ENCODE measurements around the gene RAF1. TPM values are rescaled to one million over a fixed set of nuclear protein-coding genes. Genes with fewer than 3 reads are reported as not detected.

RAF1 gene
- total and polyA plus RNA-seq, 2 of the 13 experiments (the other 11 are each of a cell fraction or from before 2014, with no cell fraction given): 72.2 to 91.4 TPM

GRCh38 chr3:12687948-12688347 is 24.0 kb upstream of the RAF1 start:
- H3K79me2 ChIP-seq (ENCODE audit: insufficient read depth, low read length): no peaks in the 10 kb centered on the region
- no peaks in the 10 kb centered on the region for H4K20me1 ChIP-seq (ENCODE audit: insufficient read depth, low read length)
- peak overlapping the region; percentile 18; the same call in 1 of the 2 replicates for H3K4me2 ChIP-seq (ENCODE audit: low read depth, low read length)
- no peaks in the 10 kb centered on the region; a peak in 1 of 5 replicates for H3K27me3 ChIP-seq (ENCODE audit: control insufficient read depth in 1 of 2, insufficient read depth in 2 of 2, low read length in 2 of 2)
- POLR2A ChIA-PET: no interaction called here
- FAIRE-seq: no peak
- 2% methylated on average over 4 of the region's 4 CpGs for WGBS (ENCODE audit: low lambda C conversion rate)
- H3K9me3 ChIP-seq (ENCODE audit: low read length): no peaks in the 10 kb centered on the region
- H2AFZ ChIP-seq (ENCODE audit: low read length): no peak overlapping the region
- H3K36me3 ChIP-seq (replicated peaks in 1 of 2; ENCODE audit: control insufficient read depth in 1 of 2, insufficient read depth in 2 of 2, low read length in 2 of 2): no peaks in the 10 kb centered on the region
- CTCF ChIA-PET (ENCODE audit: low intra/inter-chr PET ratio, low total read pairs): no interaction called here
- no TSS peak for BruUV-seq (replicated peaks)
- intact Hi-C loops (cut with micrococcal nuclease; ENCODE audit: unreplicated experiment): no loop called here
- no peak overlapping the region for H3K27ac ChIP-seq (ENCODE audit: extremely low read length, insufficient read depth, low read length)
- no peak for ATAC-seq
- H3K4me3 ChIP-seq (replicated peaks in 1 of 3; ENCODE audit: insufficient read depth in 1 of 3, low read depth in 2 of 3, low read length in 3 of 3): no peak overlapping the region
- H3K4me1 ChIP-seq (ENCODE audit: insufficient read depth, low read length): peaks cover 31% of the 10 kb centered on the region
- in situ Hi-C loops (cut with HindIII; ENCODE audit: extremely low pct_ligation_motif_present, low pct_unique_long_range_greater_than_20kb): no loop called here
- H3K9ac ChIP-seq (ENCODE audit: insufficient read depth, low read depth, low read length): no peak overlapping the region
- no peak for DNase-seq (ENCODE audit: low spot score)
- no peak for TF ChIP-seq USF2 (IDR thresholded peaks at IDR 0.05; ENCODE audit: low read depth, low read length)
- TF ChIP-seq USF2 (CRISPR knock-in tag; IDR thresholded peaks at IDR 0.05; ENCODE audit: borderline replicate concordance): no peak
- TF ChIP-seq THYN1 (CRISPR knock-in tag; IDR thresholded peaks at IDR 0.05; ENCODE audit: borderline replicate concordance, low read depth): no peak
- TF ChIP-seq FOXC1 (CRISPR knock-in tag; IDR thresholded peaks at IDR 0.05; ENCODE audit: borderline replicate concordance): no peak
- TF ChIP-seq AHDC1 (CRISPR knock-in tag; IDR thresholded peaks at IDR 0.05; ENCODE audit: borderline replicate concordance): no peak
- TF ChIP-seq CBX1 (IDR thresholded peaks at IDR 0.05; ENCODE audit: low read depth): no peak
- no peak for TF ChIP-seq ZNF777 (CRISPR knock-in tag; IDR thresholded peaks at IDR 0.05)
- no peak for TF ChIP-seq ZNF264 (CRISPR knock-in tag; IDR thresholded peaks at IDR 0.05)
- TF ChIP-seq ZNF180 (CRISPR knock-in tag; IDR thresholded peaks at IDR 0.05; ENCODE audit: borderline replicate concordance, low read depth): no peak
- no peak for TF ChIP-seq MLX (CRISPR knock-in tag; IDR thresholded peaks at IDR 0.05)
- TF ChIP-seq, protein P1, sequence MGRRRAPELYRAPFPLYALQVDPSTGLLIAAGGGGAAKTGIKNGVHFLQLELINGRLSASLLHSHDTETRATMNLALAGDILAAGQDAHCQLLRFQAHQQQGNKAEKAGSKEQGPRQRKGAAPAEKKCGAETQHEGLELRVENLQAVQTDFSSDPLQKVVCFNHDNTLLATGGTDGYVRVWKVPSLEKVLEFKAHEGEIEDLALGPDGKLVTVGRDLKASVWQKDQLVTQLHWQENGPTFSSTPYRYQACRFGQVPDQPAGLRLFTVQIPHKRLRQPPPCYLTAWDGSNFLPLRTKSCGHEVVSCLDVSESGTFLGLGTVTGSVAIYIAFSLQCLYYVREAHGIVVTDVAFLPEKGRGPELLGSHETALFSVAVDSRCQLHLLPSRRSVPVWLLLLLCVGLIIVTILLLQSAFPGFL (CRISPR knock-in tag; IDR thresholded peaks at IDR 0.05): no peak
- no peak for TF ChIP-seq RORA (CRISPR knock-in tag; IDR thresholded peaks at IDR 0.05)
- peak; percentile 27; the same call in 1 of the 2 replicates for TF ChIP-seq NR2F6 (IDR thresholded peaks at IDR 0.05)
- no peak for TF ChIP-seq NR2F6 (CRISPR knock-in tag; IDR thresholded peaks at IDR 0.05)
- TF ChIP-seq ZMYM4 (CRISPR knock-in tag; IDR thresholded peaks at IDR 0.05): no peak
- TF ChIP-seq RARA (CRISPR knock-in tag; IDR thresholded peaks at IDR 0.05): peak; percentile 57
- TF ChIP-seq ZNF354B (CRISPR knock-in tag; IDR thresholded peaks at IDR 0.05): no peak
- no peak for TF ChIP-seq ARHGAP35 (CRISPR knock-in tag; IDR thresholded peaks at IDR 0.05; ENCODE audit: borderline replicate concordance)
